T-helper 17 cell (primary cell): Measurements from ENCODE around the gene MIF. TPM values are rescaled to one million over a fixed set of nuclear protein-coding genes. Genes with fewer than 3 reads are reported as not detected.
"Not testable (repeated sequence)": the region's sequence is repeated elsewhere in the genome, so short reads cannot be mapped to it uniquely, and the experiment has no call there.

ENCODE experiments used
- ATAC-seq: fragments of 150-1000 bp; cut with Tn5 transposase; 2 replicates; pipeline ENCODE4 v1.10.0; 2021; ENCODE audit warnings: mild to moderate bottlenecking, moderate library complexity
- DNase-seq, 3 donors: peaks; one replicate each; pipeline versions ENCODE4 v3.0.0 to v3.0.0-alpha.2; 2020 to 2021
- H3K9me3 ChIP-seq: one replicate; pipeline ENCODE4 v1.7.0; 2013; ENCODE audit warnings: low read length, mild to moderate bottlenecking; ENCODE audit not compliant: control insufficient read depth, poor library complexity, severe bottlenecking
- H3K27ac Mint-ChIP-seq: one replicate; pipeline ENCODE4 v1.8.0; 2022; ENCODE audit warnings: mild to moderate bottlenecking, moderate library complexity, mixed read lengths
- H3K27me3 Mint-ChIP-seq: one replicate; pipeline ENCODE4 v1.8.0; 2022; ENCODE audit warnings: mixed read lengths
- H3K36me3 Mint-ChIP-seq: one replicate; pipeline ENCODE4 v1.8.0; 2022; ENCODE audit warnings: low read depth, mixed read lengths
- H3K4me1 Mint-ChIP-seq: one replicate; pipeline ENCODE4 v1.8.0; 2022; ENCODE audit warnings: mild to moderate bottlenecking, mixed read lengths
- H3K4me3 Mint-ChIP-seq: one replicate; pipeline ENCODE4 v1.8.0; 2022; ENCODE audit warnings: mild to moderate bottlenecking, moderate library complexity, mixed read lengths
- total RNA-seq, 4 donors: library from RNA in 2 of 4; stranded (reverse) in 2 of 4; gene quantifications; one replicate each; pipeline ENCODE4 v1.2.3 and lab custom pipeline; 2022 to 2026

Gene MIF
- total RNA-seq, 2 donors from 2014 or later: 219 to 223 TPM

GRCh38 chr22:23899042-23899745 is 5.0 kb downstream of the MIF start:
- no peaks in the 10 kb centered on the region for H3K9me3 ChIP-seq
- DNase-seq: no peak
- no peak for ATAC-seq
- Mint-ChIP-seq H3K4me3 (no peak overlapping the region), H3K27ac (no peak overlapping the region), H3K36me3 (peaks cover 3% of the 10 kb centered on the region), H3K4me1 (peaks cover 8% of the 10 kb centered on the region), H3K27me3 (peaks cover 5% of the 10 kb centered on the region)

GRCh38 chr22:23900227-23900626 is 6.0 kb downstream of the MIF start:
- not testable (repeated sequence) for H3K4me1 Mint-ChIP-seq, DNase-seq, H3K36me3 Mint-ChIP-seq

GRCh38 chr22:23901600-23901999 is 7.4 kb downstream of the MIF start:
- H3K27ac Mint-ChIP-seq: no peak overlapping the region
- peaks cover 2% of the 10 kb centered on the region for H3K4me1 Mint-ChIP-seq
- no peak for ATAC-seq

More at GRCh38 chr22:23900227-23900626, 6.0 kb downstream of the MIF start:
- not testable (repeated sequence) for H3K4me3 Mint-ChIP-seq, H3K27ac Mint-ChIP-seq, H3K9me3 ChIP-seq, ATAC-seq
- peaks cover 15% of the 10 kb centered on the region for H3K27me3 Mint-ChIP-seq

GRCh38 chr22:23903328-23903971 is 9.3 kb downstream of the MIF start:
- no peak overlapping the region for H3K4me3 Mint-ChIP-seq
- no peak overlapping the region for H3K27ac Mint-ChIP-seq
- no peaks in the 10 kb centered on the region for H3K9me3 ChIP-seq
- no peak for DNase-seq
- peaks cover 2% of the 10 kb centered on the region for H3K4me1 Mint-ChIP-seq
- ATAC-seq: no peak
- H3K36me3 Mint-ChIP-seq: peaks cover 4% of the 10 kb centered on the region
- H3K27me3 Mint-ChIP-seq: peaks cover 39% of the 10 kb centered on the region

More at GRCh38 chr22:23901600-23901999, 7.4 kb downstream of the MIF start:
- Mint-ChIP-seq H3K36me3 (peaks cover 7% of the 10 kb centered on the region), H3K27me3 (peaks cover 24% of the 10 kb centered on the region), H3K4me3 (no peak overlapping the region)
- H3K9me3 ChIP-seq: no peaks in the 10 kb centered on the region
- DNase-seq: no peak

GRCh38 chr22:23904573-23905254 is 10.5 kb downstream of the MIF start:
- Mint-ChIP-seq H3K27me3 (peaks cover 43% of the 10 kb centered on the region), H3K36me3 (peaks cover 4% of the 10 kb centered on the region), H3K27ac (peak overlapping the region; percentile 53), H3K4me1 (peaks cover 2% of the 10 kb centered on the region), H3K4me3 (no peak overlapping the region)
- H3K9me3 ChIP-seq: no peaks in the 10 kb centered on the region
- ATAC-seq: no peak
- no peak for DNase-seq

GRCh38 chr22:23906641-23907040 is 12.5 kb downstream of the MIF start:
- Mint-ChIP-seq H3K27ac (no peak overlapping the region), H3K4me3 (no peak overlapping the region), H3K27me3 (peaks cover 43% of the 10 kb centered on the region), H3K36me3 (peaks cover 4% of the 10 kb centered on the region), H3K4me1 (peaks cover 5% of the 10 kb centered on the region)
- H3K9me3 ChIP-seq: no peaks in the 10 kb centered on the region
- ATAC-seq (no peak), DNase-seq (no peak)

- H3K4me1 Mint-ChIP-seq, H3K27ac Mint-ChIP-seq, H3K4me3 Mint-ChIP-seq, ATAC-seq, DNase-seq, H3K9me3 ChIP-seq, H3K36me3 Mint-ChIP-seq: not testable (repeated sequence)
- peaks cover 43% of the 10 kb centered on the region for H3K27me3 Mint-ChIP-seq
These were observed 13.2 kb downstream of the MIF start for GRCh38 chr22:23907423-23907822.

- ATAC-seq: no peak
These were observed 14.5 kb downstream of the MIF start for GRCh38 chr22:23908587-23909205.

GRCh38 chr22:23909296-23909898 is 15.2 kb downstream of the MIF start:
- no peak for ATAC-seq
- peaks cover 13% of the 10 kb centered on the region for H3K4me1 Mint-ChIP-seq
- no peak overlapping the region for H3K4me3 Mint-ChIP-seq
- peaks cover 36% of the 10 kb centered on the region for H3K27me3 Mint-ChIP-seq
- H3K27ac Mint-ChIP-seq: no peak overlapping the region
- DNase-seq: no peak
- H3K9me3 ChIP-seq: no peaks in the 10 kb centered on the region
- peaks cover 4% of the 10 kb centered on the region for H3K36me3 Mint-ChIP-seq

More at GRCh38 chr22:23908587-23909205, 14.5 kb downstream of the MIF start:
- Mint-ChIP-seq H3K4me1 (peaks cover 12% of the 10 kb centered on the region), H3K27ac (no peak overlapping the region), H3K4me3 (no peak overlapping the region), H3K27me3 (peaks cover 43% of the 10 kb centered on the region), H3K36me3 (peaks cover 4% of the 10 kb centered on the region)
- H3K9me3 ChIP-seq: no peaks in the 10 kb centered on the region
- DNase-seq: no peak

GRCh38 chr22:23910496-23911190 is 16.5 kb downstream of the MIF start:
- Mint-ChIP-seq H3K27ac (no peak overlapping the region), H3K36me3 (no peaks in the 10 kb centered on the region), H3K4me3 (no peak overlapping the region), H3K27me3 (peaks cover 27% of the 10 kb centered on the region), H3K4me1 (peaks cover 11% of the 10 kb centered on the region)
- ATAC-seq (no peak), DNase-seq (no peak)
- no peaks in the 10 kb centered on the region for H3K9me3 ChIP-seq

GRCh38 chr22:23911318-23911980 is 17.3 kb downstream of the MIF start:
- ATAC-seq (no peak), DNase-seq (no peak)
- no peaks in the 10 kb centered on the region for H3K36me3 Mint-ChIP-seq
- H3K27me3 Mint-ChIP-seq: peaks cover 20% of the 10 kb centered on the region
- H3K9me3 ChIP-seq: no peaks in the 10 kb centered on the region
- peak overlapping the region; percentile 36 for H3K4me3 Mint-ChIP-seq
- no peak overlapping the region for H3K27ac Mint-ChIP-seq
- peaks cover 11% of the 10 kb centered on the region for H3K4me1 Mint-ChIP-seq

GRCh38 chr22:23912293-23912903 is 18.2 kb downstream of the MIF start:
- DNase-seq (no peak), ATAC-seq (no peak)
- Mint-ChIP-seq H3K27me3 (peaks cover 10% of the 10 kb centered on the region), H3K36me3 (no peaks in the 10 kb centered on the region), H3K4me1 (peaks cover 11% of the 10 kb centered on the region), H3K4me3 (no peak overlapping the region), H3K27ac (no peak overlapping the region)
- no peaks in the 10 kb centered on the region for H3K9me3 ChIP-seq
